ENCODE data around the gene IQCE.

DNA sequence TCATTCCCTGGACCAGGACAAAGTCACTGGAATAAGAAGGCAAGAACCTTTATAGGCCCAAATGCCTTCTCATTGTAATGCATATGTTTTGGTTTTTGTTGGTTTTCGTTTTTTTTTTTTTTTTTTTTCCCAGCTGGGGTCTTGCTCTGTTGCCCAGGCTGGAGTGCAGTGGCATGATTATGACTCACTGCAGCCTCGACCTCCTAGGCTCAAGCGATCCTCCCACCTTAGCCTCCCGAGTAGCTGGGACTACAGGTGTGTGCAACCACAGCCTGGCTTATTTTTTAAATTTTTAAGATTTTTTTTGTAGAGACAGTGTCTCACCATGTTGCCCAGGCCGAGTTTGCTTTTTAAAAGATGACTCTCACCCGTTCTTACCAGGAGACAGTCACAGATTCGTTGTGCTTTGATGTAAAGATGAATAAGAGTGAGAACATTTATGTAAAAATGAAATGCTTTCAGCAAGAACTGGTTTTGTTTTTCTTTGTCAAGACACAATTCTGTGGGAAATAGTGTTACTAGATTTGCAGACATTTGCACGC is 7.6 kb downstream of the IQCE start:
- TF ChIP-seq SMAD5 (IDR thresholded peaks at IDR 0.05; ENCODE audit: low read depth) (no peak), YY1 (IDR thresholded peaks at IDR 0.05; ENCODE audit: low read depth, low read length) (no peak), CBX5 (IDR thresholded peaks at IDR 0.05; ENCODE audit: low read depth) (no peak), HDAC6 (IDR thresholded peaks at IDR 0.05; ENCODE audit: unreplicated experiment) (no peak), ESRRA (IDR thresholded peaks at IDR 0.05; ENCODE audit: low read length) (no peak)
